Suprapubic skin (tissue), 4 donors: Measurements from ENCODE around the gene RSRC1.
"Not testable (repeated sequence)": the region's sequence is repeated elsewhere in the genome, so short reads cannot be mapped to it uniquely, and the experiment has no call there.

Experiments used
- EP300 ChIP-seq: sonication (generic); formaldehyde crosslinking; IDR thresholded peaks from one replicate; pipeline ENCODE4 v1.6.1; 2017; ENCODE audit warnings: antibody characterized with exemption
- POLR2A ChIP-seq, 2 donors: fragments of 450-650 bp; IDR thresholded peaks; one replicate each; pipeline ENCODE4 v1.6.1; 2017; ENCODE audit warnings: antibody characterized with exemption in 2 of 2, mild to moderate bottlenecking in 2 of 2, moderate library complexity in 2 of 2
- POLR2AphosphoS5 ChIP-seq, 3 donors: sonication (generic); formaldehyde crosslinking; IDR thresholded peaks; one replicate each; pipeline ENCODE4 v1.6.1; 2017; ENCODE audit warnings: antibody characterized with exemption in 3 of 3
- TF ChIP-seq, protein P1 (sequence below), 2 donors: fragments of 200-600 bp in 1 of 2; fragments of 450-650 bp in 1 of 2; sonication (generic) in 1 of 2; IDR thresholded peaks; one replicate each; pipeline ENCODE4 v1.5.1; 2016 to 2019; ENCODE audit warnings: antibody characterized with exemption in 2 of 2, mild to moderate bottlenecking in 1 of 2, moderate library complexity in 1 of 2

DNA sequence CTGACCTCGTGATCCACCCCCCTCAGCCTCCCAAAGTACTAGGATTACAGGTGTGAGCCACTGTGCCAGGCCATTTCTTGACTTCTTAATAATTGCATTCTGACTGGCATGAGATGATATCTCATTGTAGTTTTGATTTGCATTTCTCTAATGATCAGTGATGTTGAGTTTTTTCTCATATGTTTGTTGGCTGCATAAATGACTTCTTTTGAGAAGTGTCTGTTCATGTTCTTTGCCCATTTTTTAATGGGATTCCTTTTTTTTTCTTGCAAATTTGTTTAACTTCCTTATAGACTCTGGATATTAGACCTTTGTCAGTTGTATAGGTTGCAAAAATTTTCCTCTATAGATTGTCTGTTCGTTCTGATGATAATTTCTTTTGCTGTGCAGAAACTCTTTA, 3.7 kb downstream of the RSRC1 start:
- TF ChIP-seq, protein P1, sequence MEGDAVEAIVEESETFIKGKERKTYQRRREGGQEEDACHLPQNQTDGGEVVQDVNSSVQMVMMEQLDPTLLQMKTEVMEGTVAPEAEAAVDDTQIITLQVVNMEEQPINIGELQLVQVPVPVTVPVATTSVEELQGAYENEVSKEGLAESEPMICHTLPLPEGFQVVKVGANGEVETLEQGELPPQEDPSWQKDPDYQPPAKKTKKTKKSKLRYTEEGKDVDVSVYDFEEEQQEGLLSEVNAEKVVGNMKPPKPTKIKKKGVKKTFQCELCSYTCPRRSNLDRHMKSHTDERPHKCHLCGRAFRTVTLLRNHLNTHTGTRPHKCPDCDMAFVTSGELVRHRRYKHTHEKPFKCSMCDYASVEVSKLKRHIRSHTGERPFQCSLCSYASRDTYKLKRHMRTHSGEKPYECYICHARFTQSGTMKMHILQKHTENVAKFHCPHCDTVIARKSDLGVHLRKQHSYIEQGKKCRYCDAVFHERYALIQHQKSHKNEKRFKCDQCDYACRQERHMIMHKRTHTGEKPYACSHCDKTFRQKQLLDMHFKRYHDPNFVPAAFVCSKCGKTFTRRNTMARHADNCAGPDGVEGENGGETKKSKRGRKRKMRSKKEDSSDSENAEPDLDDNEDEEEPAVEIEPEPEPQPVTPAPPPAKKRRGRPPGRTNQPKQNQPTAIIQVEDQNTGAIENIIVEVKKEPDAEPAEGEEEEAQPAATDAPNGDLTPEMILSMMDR (IDR thresholded peaks at IDR 0.05): not testable (repeated sequence)
- not testable (repeated sequence) for TF ChIP-seq POLR2A (IDR thresholded peaks at IDR 0.05); EP300; POLR2AphosphoS5 (IDR thresholded peaks at IDR 0.05)
